ENCODE data around the gene CLASRP.

GRCh38 chr19:45090034-45090433 lies 51.2 kb downstream of the CLASRP start:
- TF ChIP-seq CTCF (conservative IDR thresholded peaks at IDR 0.05; ENCODE audit: low read length) = no peak
- TF ChIP-seq EZH2phosphoT487 (IDR thresholded peaks at IDR 0.05; ENCODE audit: borderline replicate concordance, low read depth, low read length) = no peak
